Activated T-cell treated with anti-CD3 and anti-CD28 coated beads, Interleukin-2, amount 50 U/mL, for 1 hour (primary cell): ENCODE measurements around the gene TCF4.

Source experiments
- DNase-seq: peaks from one replicate; pipeline ENCODE4 v3.0.0-alpha.2; 2020

TCF4 gene

DNA sequence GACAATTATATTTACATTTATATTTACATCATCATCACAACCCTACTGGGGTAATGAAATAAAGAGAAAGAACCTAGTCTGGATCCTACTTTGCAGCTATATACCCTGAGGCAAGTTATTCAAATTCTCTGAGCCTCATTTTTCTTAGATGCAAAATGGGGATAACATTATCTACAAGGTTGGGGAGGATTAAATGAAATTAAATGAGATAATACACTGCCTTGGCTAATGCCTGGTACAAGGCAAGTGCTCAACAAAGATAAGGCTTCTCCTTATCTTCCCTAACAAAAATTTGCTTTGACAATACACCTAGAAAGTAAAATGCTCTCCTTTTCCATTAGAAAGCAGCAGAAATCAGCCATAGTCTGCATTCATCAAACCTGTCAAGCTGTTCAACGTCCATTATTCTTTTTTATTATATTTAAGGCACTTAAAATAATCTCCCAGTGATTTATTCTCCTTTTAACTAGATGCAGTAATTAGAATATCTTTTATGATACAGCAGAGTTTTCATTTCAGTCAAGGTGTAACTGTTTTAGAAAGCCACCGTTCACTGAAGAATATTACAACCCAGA lies 44.8 kb downstream of the TCF4 start:
- no peak for DNase-seq

DNA sequence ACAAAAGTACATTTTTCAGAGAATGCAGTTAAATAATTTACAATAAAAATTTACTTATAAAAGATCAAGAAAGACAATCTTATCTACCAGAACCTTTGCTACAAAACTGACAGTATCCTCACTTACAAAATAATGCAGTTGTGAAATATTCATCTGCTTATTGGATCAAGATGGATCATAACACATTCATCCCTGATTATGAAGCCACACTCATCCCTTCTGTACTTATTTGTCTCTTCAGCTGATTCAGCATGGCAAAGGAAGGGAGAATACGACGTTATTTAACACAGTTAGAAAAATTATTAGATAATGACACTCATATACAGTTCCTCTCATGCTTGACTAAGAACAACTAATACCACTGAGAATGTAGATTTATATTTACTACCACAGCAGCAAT lies 46.4 kb downstream of the TCF4 start:
- no peak for DNase-seq

DNA sequence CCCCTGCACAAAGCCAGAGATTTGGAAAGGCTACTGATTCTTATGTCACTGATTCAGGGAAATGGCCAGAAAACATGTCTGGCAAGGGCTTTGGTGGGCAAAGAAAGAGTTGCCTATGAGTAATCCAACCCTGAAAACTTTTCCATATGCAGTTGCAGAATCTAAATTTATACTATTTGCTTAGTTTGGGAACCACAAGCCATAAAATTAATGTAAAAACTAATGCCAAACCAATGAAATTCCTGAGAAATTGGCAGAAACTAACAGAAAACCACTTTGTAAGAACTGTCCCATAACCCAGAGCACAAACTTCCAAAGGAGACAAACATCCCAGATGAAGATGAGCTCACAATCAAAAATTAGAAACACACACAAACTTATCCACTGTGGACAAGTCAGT lies 48.8 kb downstream of the TCF4 start:
- DNase-seq = no peak

- DNase-seq = no peak
Measured at GRCh38 chr18:55534996-55535395, 53.0 kb downstream of the TCF4 start.

DNA sequence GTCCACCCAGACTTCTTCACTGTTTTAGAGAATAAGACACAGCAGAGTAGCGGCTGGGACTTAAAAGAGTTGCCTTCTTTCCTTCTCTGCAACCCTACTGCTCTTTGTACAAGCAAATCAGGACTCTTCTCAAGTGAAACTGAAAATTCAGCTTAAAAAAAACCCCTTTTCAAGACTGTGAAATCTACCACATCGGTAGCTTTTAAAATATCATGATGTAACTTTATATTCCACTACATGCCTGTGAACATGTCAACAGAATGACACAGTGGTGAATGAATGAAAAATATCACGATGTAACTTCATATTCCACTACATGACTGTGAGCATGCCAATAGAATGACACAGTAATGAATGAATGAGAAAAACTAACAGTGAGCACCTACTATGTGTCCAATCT lies 53.4 kb downstream of the TCF4 start:
- DNase-seq = no peak

DNA sequence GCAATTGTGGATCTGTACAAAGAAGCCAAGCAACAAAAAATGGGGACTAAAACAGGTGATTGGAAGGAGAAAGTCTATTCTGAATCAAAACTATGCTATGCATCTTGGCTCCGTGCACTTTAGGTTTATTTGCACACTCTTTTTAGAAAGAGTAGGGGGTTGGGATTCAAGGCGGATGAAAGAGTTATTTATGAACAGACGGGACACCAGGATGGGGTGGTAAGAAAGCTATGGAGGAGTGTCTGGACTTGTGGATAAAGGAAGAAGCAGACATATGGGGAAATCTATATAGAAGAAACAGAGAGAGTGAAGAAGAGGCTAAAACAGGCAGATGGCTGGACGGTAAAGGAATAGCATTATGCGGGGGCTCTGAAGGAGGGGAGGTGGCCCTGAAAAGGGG lies 57.8 kb downstream of the TCF4 start:
- no peak for DNase-seq

- DNase-seq = no peak
Measured at GRCh38 chr18:55529581-55529980, 58.4 kb downstream of the TCF4 start.

DNA sequence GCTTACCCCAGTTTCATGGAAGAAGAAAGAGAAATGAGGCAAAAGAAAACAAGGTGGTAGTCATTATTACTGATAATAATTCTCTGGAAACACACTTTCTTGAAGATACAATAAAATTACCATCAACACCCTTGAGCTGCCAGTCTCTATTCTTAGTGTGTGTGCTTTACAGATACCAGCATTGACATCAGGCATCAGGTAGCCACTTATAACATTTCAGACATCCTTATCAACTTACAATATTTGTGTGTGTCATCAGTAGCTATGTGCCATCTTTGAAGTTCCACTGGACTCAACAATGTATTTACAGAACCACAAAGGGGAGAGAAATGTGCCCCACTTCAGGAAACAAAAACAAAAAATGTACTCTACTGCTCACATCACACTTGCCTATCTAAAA lies 62.1 kb downstream of the TCF4 start:
- no peak for DNase-seq

- no peak for DNase-seq
Measured at GRCh38 chr18:55524353-55525073, 63.5 kb downstream of the TCF4 start.

- DNase-seq = no peak
Measured at GRCh38 chr18:55523001-55523400, 65.0 kb downstream of the TCF4 start.

DNA sequence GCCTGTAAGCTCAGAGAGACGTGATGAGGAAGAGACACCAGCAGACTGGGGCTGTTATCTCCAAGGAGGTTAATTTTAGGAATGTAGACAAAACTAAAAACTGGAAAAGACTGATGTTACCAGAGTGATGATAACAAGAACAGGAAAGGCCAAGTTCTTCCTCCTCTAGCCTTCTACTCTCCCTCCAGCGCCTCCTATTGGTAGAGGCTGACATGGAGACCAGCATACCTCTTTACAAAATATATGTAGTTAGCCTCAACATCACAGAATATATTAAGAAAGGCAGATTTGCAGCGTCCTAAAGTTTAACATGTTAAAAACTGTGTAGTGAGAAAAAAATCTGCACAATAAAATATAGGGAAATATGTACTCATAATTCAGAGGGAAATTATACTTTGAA lies 66.0 kb downstream of the TCF4 start:
- no peak for DNase-seq

- no peak for DNase-seq
Measured at GRCh38 chr18:55517055-55517454, 70.9 kb downstream of the TCF4 start.

DNA sequence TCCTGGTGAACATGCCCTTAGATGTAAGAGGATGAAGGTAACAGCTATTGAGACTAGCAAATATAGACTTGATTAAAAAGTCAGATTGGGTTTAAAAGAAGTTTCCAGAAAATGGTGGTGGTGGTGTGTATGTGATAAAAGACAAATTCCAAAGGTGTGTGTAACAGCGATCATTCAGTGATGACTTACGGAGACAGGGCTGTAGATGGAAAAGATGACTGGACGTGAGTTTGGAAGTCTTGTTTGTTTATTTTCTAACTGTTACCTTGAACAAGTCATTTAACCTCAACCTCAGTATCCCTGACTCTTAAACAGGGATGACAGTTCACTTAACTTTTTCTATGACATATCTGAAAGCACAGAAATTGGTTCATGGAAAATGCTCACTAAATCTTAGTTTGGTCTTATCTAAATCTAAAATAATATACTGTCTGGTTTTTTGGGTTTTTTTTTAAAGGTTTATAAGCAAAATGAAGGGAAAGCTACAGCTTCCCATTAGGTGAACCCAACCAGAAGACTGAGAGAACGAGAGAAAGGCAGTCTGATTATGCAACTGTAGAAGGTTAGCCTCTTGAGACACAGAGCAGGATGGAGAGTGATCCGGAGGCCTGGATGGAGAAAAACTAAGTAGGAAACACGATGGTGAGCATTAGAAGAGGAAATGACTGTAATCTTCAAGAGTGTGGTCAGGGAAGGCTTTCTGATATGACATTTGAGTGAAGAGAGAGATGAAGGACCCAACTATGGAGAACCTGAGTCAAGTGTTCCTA lies 71.9 kb downstream of the TCF4 start:
- no peak for DNase-seq

DNA sequence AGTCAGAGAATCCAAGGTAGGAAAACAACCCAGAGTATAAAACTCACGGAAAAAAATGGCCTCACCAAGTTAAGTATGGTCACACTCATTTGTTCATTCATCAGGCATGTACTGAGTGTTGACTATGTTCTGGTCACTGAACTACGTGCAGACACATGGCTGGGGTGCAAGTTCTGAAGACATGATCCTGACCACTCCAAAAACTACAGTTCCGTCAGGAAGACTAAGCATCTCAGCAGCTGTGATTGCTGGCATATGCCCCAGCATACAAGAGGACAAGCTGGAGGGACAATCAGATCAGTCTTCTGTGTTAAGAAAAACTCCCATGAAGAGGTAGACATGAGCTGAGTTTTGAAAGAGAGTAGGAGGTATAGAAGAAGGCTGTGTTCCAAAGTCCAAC lies 72.8 kb downstream of the TCF4 start:
- DNase-seq = no peak

- DNase-seq = no peak
Measured at GRCh38 chr18:55513161-55513560, 74.8 kb downstream of the TCF4 start.

DNA sequence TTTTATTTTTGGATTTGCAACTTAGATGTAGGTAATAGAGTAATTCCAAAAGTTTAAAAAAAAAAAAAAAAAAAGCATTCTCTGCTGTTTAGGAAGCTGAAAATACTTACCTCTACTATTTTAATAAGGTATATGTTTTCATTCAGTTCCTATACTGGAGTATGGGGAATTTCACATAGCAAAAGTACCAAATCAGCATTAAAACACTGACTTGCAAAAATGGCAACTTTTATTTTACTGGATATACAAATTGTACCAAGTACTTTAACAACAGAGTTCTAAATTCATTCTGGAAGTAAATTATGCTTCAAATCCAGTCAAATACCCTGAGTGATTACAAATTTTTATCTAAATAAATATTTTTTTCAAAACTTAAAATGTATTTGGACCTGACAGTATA lies 76.7 kb downstream of the TCF4 start:
- no peak for DNase-seq

DNA sequence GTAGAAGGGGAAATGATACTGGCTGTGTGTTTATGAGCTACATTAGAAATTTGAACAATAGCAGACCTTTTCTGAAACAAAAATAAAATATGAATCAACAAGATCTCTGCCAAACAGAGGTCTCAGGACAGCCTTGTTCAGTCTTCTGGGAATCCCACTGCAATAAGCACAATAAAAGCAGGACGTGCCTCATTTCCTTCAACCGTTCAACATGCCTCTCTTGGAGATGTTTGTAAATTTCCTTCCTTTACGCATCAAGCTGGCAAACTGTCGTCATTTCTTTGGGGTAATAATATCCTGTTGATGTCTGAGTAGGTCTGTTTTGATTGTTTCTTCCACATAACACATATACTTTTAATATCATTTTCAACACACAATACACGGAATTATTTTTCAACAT lies 77.2 kb downstream of the TCF4 start:
- no peak for DNase-seq

GRCh38 chr18:55509631-55510324 lies 78.2 kb downstream of the TCF4 start:
- no peak for DNase-seq

DNA sequence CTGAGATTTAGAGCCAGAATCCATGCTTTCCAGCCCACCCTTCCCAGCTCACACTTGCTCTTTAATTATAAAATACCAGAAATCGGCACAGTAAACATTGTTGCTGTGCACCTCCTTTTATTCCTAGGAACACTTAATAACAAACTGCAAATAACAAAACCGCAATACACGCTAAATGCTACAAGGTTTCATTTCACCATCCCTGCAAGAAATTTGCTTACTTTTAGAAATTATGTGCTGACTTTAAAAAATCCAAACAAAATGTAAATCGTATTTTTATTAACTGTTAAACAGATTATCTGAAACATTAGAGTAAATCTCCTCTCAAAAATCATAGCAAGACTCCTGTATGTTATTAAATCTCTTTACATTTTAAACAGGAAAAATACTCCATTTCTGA lies 79.3 kb downstream of the TCF4 start:
- DNase-seq = no peak

DNA sequence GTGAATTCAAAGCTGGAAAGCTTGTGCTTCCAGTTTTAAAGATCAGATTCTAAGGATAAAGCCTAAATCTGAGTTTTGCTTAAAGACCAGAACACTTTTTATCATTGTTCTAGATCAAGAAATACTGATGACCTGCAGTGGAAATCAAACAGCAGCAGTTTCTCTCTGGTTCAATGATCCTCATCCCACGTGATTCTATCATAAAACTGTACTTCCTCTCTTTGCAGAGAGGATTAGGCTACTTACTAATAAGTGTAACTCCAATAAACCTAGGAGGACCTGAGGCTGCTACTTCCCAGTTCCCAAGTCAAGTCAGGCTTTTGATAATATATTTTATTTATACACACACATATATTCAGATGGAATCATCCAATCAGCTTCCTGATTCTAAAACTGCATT lies 81.9 kb downstream of the TCF4 start:
- DNase-seq = no peak

- no peak for DNase-seq
Measured at GRCh38 chr18:55504808-55505207, 83.2 kb downstream of the TCF4 start.

DNA sequence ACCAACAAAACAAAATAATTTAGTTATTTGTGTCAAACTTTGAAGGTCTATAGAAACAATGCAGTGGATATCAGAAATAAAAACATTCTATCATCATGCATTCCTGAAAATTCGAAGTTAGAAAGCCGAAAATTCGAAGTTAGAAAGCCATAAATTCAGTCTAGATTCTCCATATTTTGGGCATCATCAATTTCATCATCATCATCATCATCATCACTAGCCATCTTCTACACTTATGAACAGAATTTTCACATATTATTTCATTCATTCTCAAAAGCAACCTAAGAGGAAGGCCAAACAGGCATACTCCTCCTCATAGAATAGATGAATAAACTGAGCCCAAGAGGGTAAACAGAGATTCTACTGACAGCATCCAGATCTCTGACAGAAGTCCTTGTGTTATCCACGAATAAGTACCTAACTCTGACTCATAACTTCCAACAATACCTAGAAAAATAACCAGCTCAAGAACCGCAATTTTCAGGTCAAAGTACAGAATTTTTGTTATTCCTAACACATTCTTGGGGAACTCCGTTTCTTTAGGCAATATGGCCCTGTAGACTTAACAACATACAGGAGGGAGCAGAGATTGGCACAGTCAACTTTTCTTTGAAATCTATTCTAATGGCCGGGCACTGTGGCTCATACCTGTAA lies 84.7 kb downstream of the TCF4 start:
- no peak for DNase-seq
